Panc1 (cell line): ENCODE data around the gene MAP3K3.

Experiments
- CTCF ChIP-seq: fragments of 450-650 bp; IDR thresholded peaks from 2 replicates; pipeline ENCODE4 v1.5.1; 2017; ENCODE audit warnings: mild to moderate bottlenecking
- POLR2AphosphoS5 ChIP-seq: IDR thresholded peaks from 2 replicates; pipeline ENCODE4 v1.6.1; 2012; ENCODE audit warnings: mild to moderate bottlenecking, low read depth, low read length, moderate library complexity

- no peak for TF ChIP-seq CTCF
- TF ChIP-seq POLR2AphosphoS5 = no peak
These were observed 73.7 kb downstream of the MAP3K3 start for GRCh38 chr17:63695889-63696288.
